A375 (cell line): ENCODE data around the gene CHCT1. TPM values are rescaled to one million over a fixed set of nuclear protein-coding genes. Genes with fewer than 3 reads are reported as not detected.

ENCODE experiments used
- total RNA-seq: library from RNA; depleted of rRNA; stranded (reverse); fragments of >200 nt; shearing (Covaris generic); gene quantifications from 2 replicates; pipeline ENCODE4 v1.2.3, GENCODE V29; 2014; rRNA removed

The CHCT1 gene
- not detected in 2 replicates for total RNA-seq

DNA sequence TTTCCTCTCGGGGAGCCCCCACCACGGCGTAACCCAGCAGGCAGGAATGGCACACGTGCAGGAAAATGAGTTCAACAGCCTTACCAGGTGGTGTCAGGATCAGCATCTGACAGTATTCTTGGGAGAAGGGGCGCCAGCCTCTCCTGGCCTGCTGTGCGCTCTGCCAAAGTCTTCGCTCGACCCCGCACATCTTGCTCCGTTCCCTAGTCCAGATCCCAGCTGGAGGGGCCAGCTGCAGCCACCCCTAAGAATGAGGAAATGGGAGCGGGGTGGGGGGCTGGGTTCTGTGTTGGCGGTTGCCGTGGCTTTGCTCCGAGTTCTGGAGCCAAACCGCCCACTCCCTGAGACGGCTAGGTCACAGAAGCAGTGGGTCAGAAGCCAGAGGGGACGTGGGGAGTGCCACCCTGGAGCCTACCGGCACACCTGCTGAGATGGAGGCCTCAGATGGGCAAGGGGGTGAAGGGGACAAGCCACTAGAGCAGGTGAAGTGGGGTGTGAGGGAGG, at the start of gene CHCT1:
TSS of gene CHCT1 (plus strand) at position 328 of the 504 bp plus-strand sequence. CDS start at position 432, 104 bp downstream.

DNA sequence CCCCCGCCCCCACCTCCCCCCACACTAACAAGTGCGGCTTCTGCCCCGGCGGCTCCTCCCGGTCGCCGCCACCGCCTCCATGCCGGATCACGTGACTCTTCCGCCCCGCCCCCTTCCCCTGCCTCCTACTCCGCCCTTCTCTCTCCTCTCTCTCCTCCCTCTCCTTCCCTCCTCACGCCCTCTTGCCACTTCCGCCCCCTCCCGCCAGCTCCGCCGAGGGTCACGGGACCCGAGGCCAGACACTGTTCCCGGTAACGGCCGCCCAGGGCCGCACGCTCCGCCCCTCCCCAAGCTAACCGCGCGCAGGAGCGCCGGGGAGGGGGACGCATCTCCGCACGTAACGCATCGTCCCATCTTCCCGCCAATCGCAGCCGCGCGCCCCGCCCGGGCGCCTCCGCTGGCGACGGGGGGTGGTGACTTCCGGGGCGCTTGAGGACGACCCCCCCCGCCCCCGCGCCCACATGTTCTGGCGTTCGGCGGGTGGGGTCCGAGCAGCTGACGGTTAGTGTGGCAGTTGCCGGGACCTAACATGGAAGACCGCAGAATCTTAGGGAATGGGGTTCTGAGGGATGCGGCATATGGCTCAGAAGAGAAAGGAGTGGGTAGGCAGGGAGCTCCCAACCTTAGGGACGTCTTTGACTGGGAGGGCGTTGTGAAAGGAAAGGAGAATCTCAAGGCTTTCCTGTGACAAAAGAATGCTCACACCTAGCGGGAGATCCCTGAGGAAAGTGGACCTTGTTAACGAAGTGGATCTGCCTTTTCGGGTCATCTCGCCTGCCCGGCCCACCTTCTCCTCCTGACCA, 30.0 kb upstream of the CHCT1 start, which contains the start of gene USP32:
TSS of gene USP32 (minus strand) at position 92 of the 803 bp plus-strand sequence. CDS start 194 bp downstream, outside the sequence.

Other genes starting within 250 kb of the CHCT1 start
- 30.7 and 35.9 TPM in 2 replicates for gene USP32, start 30.4 kb upstream of the CHCT1 start, total RNA-seq
- 8.8 and 14.9 TPM in 2 replicates for gene APPBP2, start 103.8 kb downstream of the CHCT1 start, total RNA-seq
- gene PPM1D, start 177.7 kb downstream of the CHCT1 start, total RNA-seq: 10.4 and 17.0 TPM in 2 replicates